Calu3 (cell line): Measurements from ENCODE around the gene C7orf33. TPM values are rescaled to one million over a fixed set of nuclear protein-coding genes. Genes with fewer than 3 reads are reported as not detected.

Source experiments
- BruUV-seq: library from RNA; stranded (reverse); fragments of 400-500 nt; replicated peaks from 2 replicates; lab custom pipeline; 2021; lab: Mats Ljungman, UMichigan
- CTCF ChIA-PET: fragments of 300-600 bp; sonication (Branson Sonifier 250); formaldehyde crosslinking; loops from one replicate; lab custom pipeline; 2022; ENCODE audit warnings: antibody characterized with exemption; lab: Charles Lee
- DNase-seq: peaks from one replicate; pipeline ENCODE4 v3.0.0; 2022
- H3K27ac Mint-ChIP-seq: one replicate; pipeline ENCODE4 v1.8.0; 2022; ENCODE audit warnings: mixed read lengths; ENCODE audit not compliant: unreplicated experiment
- H3K27me3 Mint-ChIP-seq: one replicate; pipeline ENCODE4 v1.8.0; 2022; ENCODE audit warnings: mixed read lengths; ENCODE audit not compliant: unreplicated experiment
- H3K36me3 Mint-ChIP-seq: one replicate; pipeline ENCODE4 v1.8.0; 2022; ENCODE audit warnings: mild to moderate bottlenecking, moderate library complexity, mixed read lengths; ENCODE audit not compliant: insufficient read depth, unreplicated experiment
- H3K4me1 Mint-ChIP-seq: one replicate; pipeline ENCODE4 v1.8.0; 2022; ENCODE audit warnings: mild to moderate bottlenecking, low read depth, mixed read lengths; ENCODE audit not compliant: unreplicated experiment
- H3K4me3 Mint-ChIP-seq: one replicate; pipeline ENCODE4 v1.8.0; 2022; ENCODE audit warnings: mild to moderate bottlenecking, low read depth, moderate library complexity, mixed read lengths; ENCODE audit not compliant: unreplicated experiment
- H3K9me3 Mint-ChIP-seq: one replicate; pipeline ENCODE4 v1.8.0; 2022; ENCODE audit warnings: low read depth, mixed read lengths; ENCODE audit not compliant: unreplicated experiment
- intact Hi-C: fragments of 100-400 bp; cut with micrococcal nuclease; formaldehyde crosslinking; loops from one replicate; pipeline ENCODE4 v1.10.0; 2022; ENCODE audit not compliant: unreplicated experiment
- total RNA-seq: library from RNA; stranded (reverse); gene quantifications from 2 replicates; pipeline ENCODE4 v1.2.3, GENCODE V29; 2022
- TF ChIP-seq, protein P1 (sequence below): fragments of 200-600 bp; IDR thresholded peaks from one replicate; pipeline ENCODE4 v1.8.0; 2022; ENCODE audit warnings: antibody characterized with exemption; ENCODE audit not compliant: unreplicated experiment

C7orf33 gene
- total RNA-seq, 1 experiment from 2014 or later = not detected

DNA sequence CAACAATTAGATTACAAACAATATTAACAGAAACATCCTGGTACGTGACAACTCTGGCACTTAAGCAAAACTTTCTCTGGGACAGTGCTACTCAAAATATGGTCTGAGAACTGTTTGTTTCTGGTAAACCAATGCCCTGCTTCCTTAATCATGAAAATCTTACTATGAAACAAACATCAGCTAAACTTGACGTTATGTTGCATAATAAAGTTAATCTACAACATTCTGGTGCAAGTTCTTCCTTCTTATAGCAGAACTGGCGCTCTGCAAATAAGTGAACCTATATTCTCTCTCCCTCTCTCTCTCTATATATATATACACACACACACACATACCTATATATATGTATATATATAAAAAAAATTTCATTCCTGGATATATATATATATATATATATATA is 7.8 kb downstream of the C7orf33 start:
- Mint-ChIP-seq H3K27ac (no peak overlapping the region), H3K4me1 (no peaks in the 10 kb centered on the region), H3K9me3 (peaks cover 2% of the 10 kb centered on the region), H3K4me3 (no peak overlapping the region), H3K36me3 (no peaks in the 10 kb centered on the region), H3K27me3 (peaks cover 11% of the 10 kb centered on the region)
- CTCF ChIA-PET = no interaction called here
- no peak for DNase-seq
- no TSS peak for BruUV-seq
- TF ChIP-seq, protein P1, sequence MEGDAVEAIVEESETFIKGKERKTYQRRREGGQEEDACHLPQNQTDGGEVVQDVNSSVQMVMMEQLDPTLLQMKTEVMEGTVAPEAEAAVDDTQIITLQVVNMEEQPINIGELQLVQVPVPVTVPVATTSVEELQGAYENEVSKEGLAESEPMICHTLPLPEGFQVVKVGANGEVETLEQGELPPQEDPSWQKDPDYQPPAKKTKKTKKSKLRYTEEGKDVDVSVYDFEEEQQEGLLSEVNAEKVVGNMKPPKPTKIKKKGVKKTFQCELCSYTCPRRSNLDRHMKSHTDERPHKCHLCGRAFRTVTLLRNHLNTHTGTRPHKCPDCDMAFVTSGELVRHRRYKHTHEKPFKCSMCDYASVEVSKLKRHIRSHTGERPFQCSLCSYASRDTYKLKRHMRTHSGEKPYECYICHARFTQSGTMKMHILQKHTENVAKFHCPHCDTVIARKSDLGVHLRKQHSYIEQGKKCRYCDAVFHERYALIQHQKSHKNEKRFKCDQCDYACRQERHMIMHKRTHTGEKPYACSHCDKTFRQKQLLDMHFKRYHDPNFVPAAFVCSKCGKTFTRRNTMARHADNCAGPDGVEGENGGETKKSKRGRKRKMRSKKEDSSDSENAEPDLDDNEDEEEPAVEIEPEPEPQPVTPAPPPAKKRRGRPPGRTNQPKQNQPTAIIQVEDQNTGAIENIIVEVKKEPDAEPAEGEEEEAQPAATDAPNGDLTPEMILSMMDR = no peak
- intact Hi-C loops = no loop called here

DNA sequence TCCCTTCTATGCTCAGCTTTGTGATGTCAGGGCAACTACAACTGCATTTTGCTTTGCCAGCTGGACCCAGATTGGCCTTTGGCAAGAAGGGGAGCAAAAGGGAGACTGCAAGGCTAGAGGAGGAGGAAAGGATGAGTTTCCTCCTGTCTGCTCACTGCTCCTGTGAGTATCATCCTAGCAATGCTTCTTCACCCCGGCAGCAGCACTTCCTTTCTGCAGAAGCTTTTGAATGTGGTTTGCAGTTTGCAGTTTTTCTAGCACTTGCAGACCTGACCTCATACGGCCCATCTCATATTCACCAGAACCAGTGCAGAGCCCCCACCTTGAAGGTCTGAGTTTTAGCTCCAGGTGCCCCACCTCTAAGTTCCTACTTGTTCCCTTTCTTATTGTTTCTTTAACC is 14.8 kb downstream of the C7orf33 start:
- intact Hi-C loops = no loop called here
- Mint-ChIP-seq H3K4me1 (no peaks in the 10 kb centered on the region), H3K4me3 (no peak overlapping the region), H3K27me3 (peaks cover 45% of the 10 kb centered on the region), H3K9me3 (no peaks in the 10 kb centered on the region), H3K27ac (no peak overlapping the region), H3K36me3 (no peaks in the 10 kb centered on the region)
- TF ChIP-seq, protein P1 = no peak
- CTCF ChIA-PET = no interaction called here
- no peak for DNase-seq
- no TSS peak for BruUV-seq

DNA sequence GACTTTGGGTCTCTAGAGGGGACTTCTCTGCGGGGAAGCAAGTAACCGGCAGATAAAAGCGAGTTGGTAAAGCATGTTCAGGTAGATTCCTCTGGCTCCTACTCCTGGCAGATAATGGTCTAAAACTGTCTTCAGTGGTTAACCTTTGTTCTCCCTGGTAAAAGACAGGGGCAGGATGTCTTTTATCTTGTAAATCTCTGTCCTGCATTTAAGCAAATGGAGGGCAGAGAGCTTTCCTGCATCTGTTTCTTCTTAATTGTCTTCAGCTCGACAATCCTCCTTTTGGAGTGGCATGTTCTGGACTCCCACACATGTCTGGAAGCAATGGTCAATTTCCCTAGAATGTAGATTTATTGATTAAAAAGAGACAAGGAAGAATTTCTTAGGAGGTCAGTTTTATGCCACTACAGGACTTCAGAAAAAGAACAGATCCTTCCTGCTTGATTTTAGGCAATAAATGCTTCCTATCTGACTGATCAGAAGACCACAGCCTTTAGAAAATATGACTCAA is 16.6 kb downstream of the C7orf33 start:
- Mint-ChIP-seq H3K9me3 (no peaks in the 10 kb centered on the region), H3K4me1 (no peaks in the 10 kb centered on the region), H3K27me3 (peaks cover 62% of the 10 kb centered on the region), H3K36me3 (no peaks in the 10 kb centered on the region), H3K4me3 (no peak overlapping the region), H3K27ac (no peak overlapping the region)
- BruUV-seq = no TSS peak
- CTCF ChIA-PET = interaction anchor here (0.7 kb wide), 1 partner anchor 165 kb away, joined by 3 read pairs; no protein-coding TSS in a partner anchor
- TF ChIP-seq, protein P1 = no peak
- DNase-seq = no peak
- intact Hi-C loops = no loop called here

- DNase-seq = no peak
- Mint-ChIP-seq H3K4me3 (no peak overlapping the region), H3K27me3 (peaks cover 64% of the 10 kb centered on the region), H3K9me3 (no peaks in the 10 kb centered on the region), H3K27ac (no peak overlapping the region), H3K36me3 (no peaks in the 10 kb centered on the region), H3K4me1 (no peaks in the 10 kb centered on the region)
- CTCF ChIA-PET = interaction anchor here (0.5 to 0.7 kb wide), 2 partner anchors 10 to 42 kb away, joined by 5 to 7 read pairs; no protein-coding TSS in a partner anchor
- TF ChIP-seq, protein P1 = no peak
- intact Hi-C loops = no loop called here
- BruUV-seq = no TSS peak
These were observed 18.6 kb downstream of the C7orf33 start for GRCh38 chr7:148609045-148609725.
